Stimulated activated CD8-positive, alpha-beta memory T cell treated with anti-CD3 and anti-CD28 coated beads, Interleukin-15, amount 100 ng/mL, for 4 hours (primary cell): ENCODE data around the gene KRTAP2-1.
"Not testable (repeated sequence)": the region's sequence is repeated elsewhere in the genome, so short reads cannot be mapped to it uniquely, and the experiment has no call there.

ENCODE experiments used
- DNase-seq, 2 donors: peaks; one replicate each; pipeline ENCODE4 v3.0.0-alpha.2; 2020; ENCODE audit warnings: low read depth in 2 of 2

The KRTAP2-1 gene

GRCh38 chr17:41057547-41057946, 10.4 kb upstream of the KRTAP2-1 start:
- DNase-seq, result no peak

DNA sequence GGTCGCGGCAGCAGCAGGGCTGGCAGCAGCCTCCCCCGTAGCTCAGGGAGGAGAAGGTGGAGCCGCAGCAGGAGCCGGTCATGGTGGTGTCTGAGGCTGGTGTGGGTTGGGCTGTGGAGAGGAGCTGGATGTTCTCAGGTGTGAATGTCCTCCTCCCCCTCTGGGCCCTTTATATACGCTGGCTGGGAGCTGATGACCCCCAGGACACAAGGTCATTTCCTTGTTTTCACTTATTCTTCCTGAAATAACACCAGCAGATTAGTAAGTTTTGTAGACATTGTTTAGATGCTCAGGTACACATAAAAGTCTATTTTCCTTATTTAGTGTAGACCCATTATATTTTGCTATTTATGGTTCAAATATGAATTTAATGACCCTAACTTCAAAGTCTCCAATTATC, 8.0 kb upstream of the KRTAP2-1 start, which contains the start of gene KRTAP2-2:
Gene KRTAP2-2, minus strand, starts transcription at position 101 of the 400 bp plus-strand sequence. Its CDS starts 19 bp downstream, at position 82.
- DNase-seq, result not testable (repeated sequence)

DNA sequence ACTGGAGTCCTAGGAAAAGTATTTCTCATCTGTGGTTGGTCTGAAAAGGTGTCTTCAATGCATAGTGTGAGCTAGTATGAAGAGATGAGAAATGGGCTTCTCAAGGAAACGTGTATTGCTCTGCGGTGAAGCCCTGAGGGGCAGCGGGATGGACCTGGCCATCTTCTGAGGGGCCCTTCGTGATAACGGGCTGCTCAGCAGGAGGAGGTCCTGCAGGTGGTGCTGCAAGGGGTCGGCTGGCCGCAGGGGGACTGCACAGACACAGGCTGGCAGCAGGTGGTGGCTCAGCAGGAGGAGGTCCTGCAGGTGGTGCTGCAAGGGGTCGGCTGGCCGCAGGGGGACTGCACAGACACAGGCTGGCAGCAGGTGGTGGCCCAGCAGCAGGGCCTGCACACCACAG, 7.4 kb upstream of the KRTAP2-1 start:
- DNase-seq, result not testable (repeated sequence)

DNA sequence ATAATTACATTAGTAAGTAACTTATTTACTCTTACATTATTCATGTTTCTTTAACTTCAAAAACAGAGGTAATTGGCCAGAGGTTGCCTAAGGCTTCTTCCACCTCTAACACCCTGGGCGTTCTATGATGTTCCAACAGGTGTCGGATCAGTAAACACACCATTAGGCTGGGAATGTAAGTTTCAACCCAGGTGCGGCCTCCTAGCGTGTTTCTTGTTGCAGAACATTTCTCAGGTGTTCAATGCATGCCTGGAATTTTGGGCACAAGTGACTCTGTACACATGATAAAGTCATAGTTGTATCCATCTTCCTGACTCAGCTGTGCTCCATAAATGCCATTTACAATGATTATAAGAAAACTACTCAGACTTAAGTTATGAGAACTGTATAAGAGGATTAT, 6.9 kb upstream of the KRTAP2-1 start:
- DNase-seq, result no peak

GRCh38 chr17:41052566-41052965, 5.5 kb upstream of the KRTAP2-1 start:
- DNase-seq, result no peak

GRCh38 chr17:41049110-41049509, 2.0 kb upstream of the KRTAP2-1 start:
- DNase-seq, result no peak

GRCh38 chr17:41048441-41048840, 1.3 kb upstream of the KRTAP2-1 start:
- DNase-seq, result no peak

DNA sequence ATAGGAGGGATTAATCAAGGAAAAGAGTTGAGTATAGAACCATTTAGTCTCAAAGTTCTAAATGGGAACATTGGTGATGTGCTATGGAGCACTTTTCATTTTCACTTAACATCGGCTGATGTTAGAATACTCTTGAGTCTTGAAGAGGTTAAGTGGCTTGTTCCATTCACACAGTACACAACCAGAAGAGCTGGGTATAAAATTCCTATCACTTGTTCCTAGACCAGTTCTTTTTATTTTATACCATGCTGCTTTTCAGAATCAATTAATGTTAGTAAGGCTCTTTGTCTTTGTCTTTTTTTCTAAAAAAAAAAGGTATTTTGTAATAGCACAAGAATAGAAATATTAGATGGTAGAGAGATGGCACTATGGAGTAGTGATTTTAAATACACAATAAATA, 4.2 kb downstream of the KRTAP2-1 start:
- DNase-seq, result no peak

DNA sequence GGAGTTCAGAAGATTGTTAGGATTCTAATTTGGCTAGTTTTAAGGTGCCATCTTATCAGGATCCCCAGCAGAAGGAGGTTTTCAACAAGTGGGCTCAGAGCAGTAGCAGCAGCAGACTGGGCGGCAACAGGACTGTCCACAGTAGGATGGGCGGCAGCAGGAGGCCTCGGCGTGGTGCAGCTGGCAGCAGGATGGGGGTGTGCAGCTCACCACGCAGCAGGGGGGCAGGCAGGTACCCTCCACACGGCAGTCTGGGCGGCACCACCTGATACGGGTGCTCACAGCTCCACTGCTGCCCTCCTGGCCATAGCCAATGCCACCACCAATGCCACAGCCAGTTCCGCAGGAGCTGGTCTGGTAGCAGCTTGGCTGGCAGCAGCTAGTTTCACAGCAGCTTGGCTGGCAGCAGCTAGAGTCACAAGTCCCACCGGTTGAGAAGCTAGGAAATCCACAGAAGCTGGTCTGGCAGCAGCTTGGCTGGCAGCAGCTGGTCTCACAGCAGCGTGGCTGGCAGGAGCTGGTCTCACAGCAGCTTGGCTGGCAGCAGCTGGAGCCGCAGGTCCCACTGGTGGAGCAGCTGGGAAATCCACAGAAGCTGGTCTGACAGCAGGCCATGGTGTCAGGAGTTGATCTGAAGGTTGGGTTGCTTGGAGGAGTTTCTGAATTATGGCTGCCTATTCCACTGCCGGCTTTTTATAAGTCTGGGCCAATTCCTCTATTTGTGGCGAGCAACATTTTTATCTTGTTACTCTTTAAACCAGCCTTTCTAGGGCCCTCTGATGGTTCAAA, 6.1 kb downstream of the KRTAP2-1 start, which contains the start of gene KRTAP1-1:
Gene KRTAP1-1, minus strand, starts transcription at position 668 of the 789 bp plus-strand sequence. Its CDS starts 53 bp downstream, at position 615.
- not testable (repeated sequence) for DNase-seq

DNA sequence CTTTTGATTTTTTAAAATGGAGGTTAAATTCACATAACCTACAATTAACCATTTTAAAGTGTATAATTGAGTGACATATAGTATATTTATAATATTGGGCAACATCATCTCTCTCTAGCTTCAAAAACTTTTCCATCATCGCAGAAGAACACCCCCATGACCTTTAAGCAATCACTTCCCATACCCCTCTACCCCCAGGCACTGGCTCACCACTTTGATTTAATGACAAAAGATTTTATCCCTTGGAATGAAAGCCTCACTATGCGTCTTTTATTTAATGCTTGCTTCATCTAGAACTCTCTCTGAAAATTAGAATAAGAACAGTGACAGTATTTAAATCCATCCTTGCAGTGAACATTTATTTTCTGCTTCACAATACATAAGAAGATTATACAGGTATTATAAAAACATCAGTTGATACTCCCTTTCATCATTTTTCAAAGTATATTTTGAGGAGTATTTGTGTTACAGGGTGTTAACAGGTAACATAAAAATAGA, 9.2 kb downstream of the KRTAP2-1 start:
- DNase-seq, result no peak

GRCh38 chr17:41034346-41034935, 12.7 kb downstream of the KRTAP2-1 start, which contains the start of gene KRTAP1-3:
KRTAP1-3 (minus strand) TSS chr17:41034874; CDS start chr17:41034821, 53 bp downstream.
- DNase-seq, result not testable (repeated sequence)

DNA sequence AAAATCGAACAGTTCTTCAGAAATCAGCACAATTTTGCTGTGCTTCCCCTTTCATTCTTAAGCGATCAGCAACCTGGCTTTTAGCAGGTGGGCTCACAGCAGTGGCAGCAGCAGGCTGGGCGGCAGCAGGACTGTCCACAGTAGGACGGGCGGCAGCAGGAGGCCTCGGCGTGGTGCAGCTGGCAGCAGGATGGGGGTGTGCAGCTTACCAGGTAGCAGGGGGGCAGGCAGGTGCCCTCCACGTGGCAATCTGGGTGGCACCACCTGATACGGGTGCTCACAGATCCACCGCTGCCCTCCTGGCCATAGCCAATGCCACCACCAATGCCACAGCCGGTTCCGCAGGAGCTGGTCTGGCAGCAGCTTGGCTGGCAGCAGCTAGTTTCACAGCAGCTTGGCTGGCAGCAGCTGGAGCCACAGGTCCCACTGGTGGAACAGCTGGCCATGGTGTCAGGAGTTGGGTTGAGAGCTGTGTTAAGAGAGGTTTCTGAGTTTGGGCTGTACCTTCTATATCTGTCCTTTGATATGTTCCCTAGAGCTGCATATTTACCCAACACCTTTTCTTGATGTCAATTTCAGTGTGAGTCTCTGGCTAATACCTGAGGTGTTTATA, 17.4 kb downstream of the KRTAP2-1 start, which contains the start of gene KRTAP1-4:
Gene KRTAP1-4, minus strand, starts transcription at position 563 of the 613 bp plus-strand sequence. Its CDS starts 117 bp downstream, at position 446.
- DNase-seq, result no peak

GRCh38 chr17:41026715-41027471, 20.2 kb downstream of the KRTAP2-1 start, which contains the start of gene KRTAP1-5:
KRTAP1-5 (minus strand) TSS chr17:41027208; CDS start chr17:41027155, 53 bp downstream.
- no peak for DNase-seq

- no peak for DNase-seq
Observed at GRCh38 chr17:41024697-41025096, 22.4 kb downstream of the KRTAP2-1 start.

GRCh38 chr17:41020336-41020735, 26.8 kb downstream of the KRTAP2-1 start:
- DNase-seq, result no peak

DNA sequence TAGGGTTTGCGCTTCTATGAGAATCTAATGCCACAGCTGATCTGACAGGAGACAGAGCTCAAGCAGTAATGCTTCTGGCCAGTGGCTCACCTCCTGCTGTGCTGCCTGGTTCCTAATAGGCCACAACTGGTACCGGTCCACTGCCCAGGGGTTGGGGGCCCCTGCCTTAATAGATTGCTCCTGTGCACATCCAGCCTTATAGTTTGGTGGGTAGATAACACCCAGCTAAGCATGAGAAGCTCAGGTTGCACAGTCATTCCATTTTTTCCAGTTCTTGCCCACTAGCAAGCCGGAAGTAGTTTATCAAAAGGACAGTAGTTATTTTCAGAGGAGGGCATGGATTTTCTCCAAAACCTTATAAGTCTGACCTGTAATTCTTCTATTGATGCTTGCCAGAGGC, 27.7 kb downstream of the KRTAP2-1 start:
- no peak for DNase-seq

- DNase-seq, result no peak
Observed at GRCh38 chr17:41018541-41018940, 28.6 kb downstream of the KRTAP2-1 start.

DNA sequence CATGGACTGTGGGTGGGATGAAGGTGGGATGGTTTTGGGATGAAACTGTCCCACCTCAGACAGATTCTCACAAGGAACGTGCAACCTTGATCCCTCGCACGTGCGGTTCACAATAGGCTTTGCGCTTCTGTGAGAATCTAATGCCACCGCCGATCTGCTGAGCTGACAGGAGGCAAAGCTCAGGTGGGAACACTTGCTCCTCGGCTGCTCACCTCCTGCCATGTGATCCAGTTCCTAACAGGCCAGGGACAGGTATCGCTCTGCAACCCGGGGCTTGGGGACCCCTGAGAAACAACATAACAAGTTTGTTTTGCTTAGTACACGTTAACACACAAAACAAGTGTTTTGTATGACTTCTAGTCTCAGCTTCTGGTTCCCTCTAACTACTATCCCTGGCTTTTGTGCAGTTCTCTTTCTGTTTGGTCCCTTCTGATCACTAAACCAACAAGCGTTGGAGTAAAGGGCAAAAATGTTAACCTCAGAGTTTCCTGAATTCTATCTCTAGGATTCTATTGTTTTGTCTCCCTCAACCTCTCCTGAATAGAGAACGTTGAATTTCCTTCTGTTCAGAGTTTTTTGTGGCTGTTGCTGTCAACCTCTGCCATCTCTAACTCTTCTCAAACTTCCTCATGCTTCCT, 30.4 kb downstream of the KRTAP2-1 start:
- DNase-seq, result no peak

GRCh38 chr17:41015454-41015853, 31.7 kb downstream of the KRTAP2-1 start:
- DNase-seq, result no peak

- DNase-seq, result no peak
Observed at GRCh38 chr17:41013606-41014005, 33.5 kb downstream of the KRTAP2-1 start.

- no peak for DNase-seq
Observed at GRCh38 chr17:41013181-41013580, 33.9 kb downstream of the KRTAP2-1 start.
